Measurements from ENCODE around the gene TTF2.
"Not testable (repeated sequence)": the region's sequence is repeated elsewhere in the genome, so short reads cannot be mapped to it uniquely, and the experiment has no call there.

TTF2 gene

DNA sequence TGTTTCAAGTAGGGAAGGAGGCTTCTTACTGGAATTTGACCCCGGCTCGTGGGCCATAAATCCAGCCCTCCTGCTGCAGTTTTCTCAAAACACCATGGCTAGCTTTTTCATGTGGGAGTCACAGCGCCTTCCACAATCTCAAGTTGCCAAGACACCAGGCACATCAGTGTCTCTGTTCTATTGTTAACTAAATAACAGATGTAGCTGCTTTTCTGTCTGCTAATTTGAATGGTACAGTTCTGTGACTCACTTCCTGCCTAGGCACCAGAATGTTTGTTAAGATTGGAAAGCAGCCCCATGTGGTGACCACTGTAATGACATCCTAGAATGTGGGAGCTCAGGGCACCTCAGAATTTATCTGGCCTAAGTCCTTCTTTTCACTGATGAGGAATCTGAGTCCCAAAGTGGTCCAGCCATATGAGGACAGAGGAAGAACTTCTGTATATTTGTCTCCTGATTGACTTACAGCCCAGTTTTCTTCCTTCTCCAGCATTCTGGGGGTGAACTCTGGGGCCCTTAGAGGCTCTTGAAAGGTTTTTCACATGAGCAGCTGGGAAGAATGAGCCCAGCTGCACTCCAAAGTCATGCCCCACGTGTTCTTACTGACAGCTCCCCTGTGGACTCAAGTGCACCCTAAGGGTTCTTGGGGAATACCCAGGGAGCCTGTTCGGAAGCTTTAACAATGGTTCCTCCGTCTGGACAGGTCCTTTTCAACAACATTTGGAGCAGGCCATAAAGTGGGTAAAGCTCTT lies 33.9 kb downstream of the TTF2 start:
- DNase-seq (ENCODE audit: low read depth) = peak; percentile 85

DNA sequence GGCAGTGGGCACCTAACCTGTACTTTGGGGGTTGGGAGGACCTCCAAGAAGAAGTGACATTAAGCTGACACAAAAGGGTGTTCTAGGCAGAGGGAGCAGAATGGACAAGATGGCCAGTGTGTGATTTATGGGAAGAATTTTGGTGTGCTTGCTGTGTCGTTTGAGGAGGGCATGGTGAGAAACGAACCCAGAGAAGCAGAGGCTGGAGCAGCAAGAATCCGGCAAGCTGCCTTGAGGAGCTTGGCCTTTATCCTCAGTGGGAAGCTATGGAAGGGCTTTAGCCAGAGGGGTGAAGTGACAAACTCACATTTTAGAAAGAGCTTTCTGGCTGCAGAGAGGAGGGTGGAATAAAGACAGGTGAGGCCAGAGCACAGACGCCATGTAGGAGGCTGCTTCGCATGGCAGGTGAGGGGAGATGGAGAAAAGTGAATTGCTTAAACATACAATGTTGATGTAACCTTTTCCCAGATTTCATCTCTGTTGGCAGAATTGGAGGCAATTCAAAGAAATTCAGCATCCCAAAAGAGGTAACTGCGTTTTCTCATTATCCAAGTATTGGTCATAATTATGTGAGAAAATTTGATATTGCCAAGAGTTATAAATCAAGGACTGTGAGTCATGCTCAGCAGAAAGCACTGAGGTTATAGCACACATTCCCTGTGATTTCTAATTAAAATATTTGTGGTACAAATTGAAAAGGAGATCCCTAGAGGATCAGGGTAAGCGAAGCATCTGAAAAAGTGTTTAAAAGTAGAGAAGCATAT lies 34.9 kb downstream of the TTF2 start:
- peak; percentile 44 for DNase-seq (ENCODE audit: low read depth)

DNA sequence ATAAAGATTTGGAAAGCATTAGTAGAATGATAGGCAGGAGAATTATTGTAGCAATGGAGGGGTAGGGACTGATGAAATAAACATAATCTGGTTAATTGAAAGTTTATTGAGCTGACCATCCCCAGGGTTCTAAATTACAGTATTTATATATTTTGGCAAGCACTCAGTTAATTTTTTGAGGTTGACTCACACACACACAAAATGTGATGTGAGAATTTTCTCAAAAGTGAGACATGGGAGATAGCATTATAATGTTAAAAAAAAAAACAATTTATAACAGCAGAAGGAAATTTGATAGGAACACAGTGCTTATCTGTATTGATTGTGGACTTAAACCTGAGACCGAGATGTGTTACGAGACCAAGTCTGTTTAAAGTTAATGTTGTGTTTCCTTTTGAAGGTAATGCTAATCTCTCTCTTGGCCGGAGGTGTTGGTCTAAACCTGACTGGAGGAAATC lies 36.9 kb downstream of the TTF2 start:
- peak; percentile 45 for DNase-seq (ENCODE audit: low read depth)

DNA sequence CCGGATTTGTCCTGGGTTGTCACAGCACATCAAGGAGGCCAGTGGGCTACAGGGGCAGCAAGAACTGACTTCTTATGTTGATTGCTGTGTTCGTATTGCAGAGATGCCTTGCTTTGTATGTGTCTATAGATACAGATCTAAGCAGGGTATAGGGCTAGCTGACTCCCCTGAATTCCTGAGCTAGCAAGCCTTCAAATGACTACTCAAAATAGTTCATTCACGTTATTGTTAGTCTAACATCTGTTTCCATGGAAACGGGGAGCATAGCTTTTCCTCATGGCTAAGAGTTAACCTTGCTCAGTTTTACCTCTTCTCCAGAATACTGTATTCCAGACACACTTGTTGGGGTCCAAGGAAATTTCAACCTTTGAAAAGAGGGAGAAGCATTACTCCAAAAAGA lies 37.3 kb downstream of the TTF2 start:
- DNase-seq (ENCODE audit: low read depth) = peak; percentile 75

DNA sequence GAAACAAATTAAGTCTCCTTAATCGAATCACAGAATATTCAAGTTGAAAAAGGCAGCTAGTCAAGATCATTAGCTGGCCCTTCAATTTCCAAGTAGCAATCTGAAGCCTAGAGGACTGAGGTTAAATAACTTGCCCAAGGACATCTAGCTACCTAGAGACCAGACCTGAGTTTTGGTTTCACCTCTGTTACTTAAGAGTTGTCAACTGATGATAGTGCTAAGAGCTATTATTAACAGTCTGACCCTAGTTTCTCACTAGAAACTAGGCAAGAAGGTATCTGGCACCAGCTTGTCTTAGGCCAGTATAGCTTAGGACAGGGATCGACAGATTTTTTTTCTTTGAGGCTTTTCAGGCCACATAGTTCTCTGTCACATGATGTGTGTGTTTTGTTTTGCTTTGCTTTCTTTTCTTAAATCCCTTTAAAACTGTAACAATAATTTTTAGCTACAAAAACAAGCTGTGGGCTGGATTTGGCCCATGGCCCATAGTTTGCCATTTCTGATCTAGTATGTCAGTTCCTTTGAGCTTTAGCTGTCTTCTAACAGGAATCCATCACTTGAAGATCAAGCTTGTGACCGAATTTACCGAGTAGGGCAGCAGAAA lies 38.3 kb downstream of the TTF2 start:
- DNase-seq (ENCODE audit: low read depth) = peak; percentile 76

DNA sequence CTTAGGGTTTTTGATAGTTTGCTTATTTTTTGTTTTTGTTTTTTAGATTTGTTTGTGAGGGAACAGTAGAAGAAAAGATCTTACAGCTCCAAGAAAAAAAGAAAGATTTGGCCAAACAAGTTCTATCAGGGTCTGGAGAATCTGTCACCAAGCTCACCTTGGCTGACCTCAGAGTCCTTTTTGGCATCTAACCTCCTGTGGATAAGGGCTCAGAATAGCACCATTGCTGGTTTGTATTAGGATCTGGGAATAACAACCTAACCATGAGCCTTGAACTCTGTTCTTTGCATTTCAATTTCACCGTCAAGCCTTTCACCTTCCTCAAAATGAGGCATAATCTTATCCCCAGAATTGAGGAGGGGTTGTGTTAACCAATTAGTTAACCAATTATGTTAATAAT lies 41.2 kb downstream of the TTF2 start:
- no peak for DNase-seq (ENCODE audit: low read depth)

DNA sequence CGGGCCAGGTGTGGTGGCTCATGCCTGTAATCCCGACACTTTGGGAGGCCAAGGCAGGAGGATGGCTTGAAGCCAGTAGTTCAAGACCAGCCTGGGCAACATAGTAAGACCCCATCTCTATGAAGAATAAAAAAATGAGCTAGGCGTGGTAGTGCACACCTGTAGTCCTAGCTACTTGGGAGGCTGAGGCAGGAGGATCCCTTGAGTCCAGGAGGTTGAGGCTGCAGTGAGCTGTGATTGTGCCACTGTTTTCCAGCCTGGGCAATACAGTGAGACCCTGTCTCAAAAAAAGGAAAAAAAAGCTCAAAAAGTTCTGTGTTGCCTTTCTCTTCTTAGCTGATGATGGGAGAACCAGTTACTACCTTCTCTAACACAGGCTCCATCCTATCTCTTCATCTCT lies 41.7 kb downstream of the TTF2 start:
- DNase-seq (ENCODE audit: low read depth) = not testable (repeated sequence)

DNA sequence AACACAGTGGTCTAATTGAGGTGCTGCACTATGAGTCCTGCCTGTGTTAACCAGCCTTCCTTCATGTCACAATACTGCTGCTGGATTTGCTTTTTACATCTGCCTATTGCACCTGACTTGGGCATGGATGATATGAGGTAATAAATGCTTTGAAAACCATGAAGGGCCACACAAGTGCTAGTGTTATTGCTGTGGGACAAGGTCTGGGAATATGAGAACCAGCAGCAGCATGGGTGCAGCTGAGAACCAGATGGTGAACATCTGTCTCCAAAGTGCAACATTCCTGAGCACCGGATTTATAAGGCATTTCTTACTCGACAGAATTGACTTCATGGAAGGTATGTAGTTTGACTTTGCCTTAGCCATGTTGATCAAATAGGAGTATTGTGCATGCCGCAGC lies 44.9 kb downstream of the TTF2 start:
- no peak for DNase-seq (ENCODE audit: low read depth)

DNA sequence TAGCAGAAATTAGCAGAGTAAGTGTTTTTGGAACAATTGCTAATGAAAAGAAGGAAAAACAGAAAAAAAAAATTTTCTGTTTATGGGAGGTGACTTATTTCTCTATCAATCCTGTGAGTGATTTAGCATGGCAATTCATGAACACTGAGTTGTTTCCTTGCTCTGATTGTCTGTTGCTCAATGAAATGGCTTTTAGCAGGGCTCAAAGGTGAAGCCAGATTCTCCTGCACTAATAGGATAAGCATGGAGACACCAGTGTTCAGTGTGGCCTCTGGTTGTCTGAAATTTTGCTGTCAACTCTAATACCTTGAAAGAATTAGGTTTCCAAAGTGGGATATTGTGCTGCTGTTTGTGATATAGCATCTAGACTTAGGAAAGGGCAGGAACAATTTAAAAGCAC lies 45.6 kb downstream of the TTF2 start:
- DNase-seq (ENCODE audit: low read depth) = no peak

DNA sequence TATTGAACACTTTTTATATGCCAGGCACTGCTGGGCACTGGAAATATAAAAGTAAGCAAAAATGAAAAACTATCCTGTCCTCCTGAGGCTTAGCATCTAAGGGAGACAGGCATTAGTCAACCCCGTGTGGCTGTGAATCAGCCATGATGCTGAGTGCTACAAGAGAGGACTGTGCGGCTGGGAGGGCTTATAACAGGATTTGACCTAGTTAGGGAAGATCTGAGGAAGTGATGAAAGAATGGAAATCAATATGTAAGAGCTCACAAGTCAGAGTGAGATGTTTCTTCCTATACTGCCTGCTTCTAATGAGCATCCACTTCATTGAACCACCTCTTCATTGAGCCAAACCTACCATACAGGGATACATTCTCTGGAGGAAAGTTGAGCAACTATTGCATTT lies 46.4 kb downstream of the TTF2 start:
- peak; percentile 68 for DNase-seq (ENCODE audit: low read depth)

DNA sequence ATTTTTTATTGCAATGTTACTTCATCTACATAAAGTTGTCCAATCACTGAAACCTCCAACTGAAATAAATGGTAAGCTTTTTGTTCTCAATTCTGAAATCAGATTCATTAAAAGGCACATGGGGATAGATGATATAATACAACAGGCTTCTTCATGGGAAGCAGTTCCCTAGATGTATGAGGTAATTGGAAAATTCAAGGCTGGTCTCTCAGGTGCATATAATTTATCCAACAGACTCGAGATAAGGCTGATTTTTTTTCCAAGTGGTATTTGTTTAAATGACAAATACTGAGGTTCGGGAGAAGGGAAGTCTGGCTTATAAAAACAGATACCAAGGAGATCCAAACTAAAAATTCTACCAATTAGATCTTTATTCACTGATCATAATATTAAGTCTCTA lies 47.2 kb downstream of the TTF2 start:
- no peak for DNase-seq (ENCODE audit: low read depth)

DNA sequence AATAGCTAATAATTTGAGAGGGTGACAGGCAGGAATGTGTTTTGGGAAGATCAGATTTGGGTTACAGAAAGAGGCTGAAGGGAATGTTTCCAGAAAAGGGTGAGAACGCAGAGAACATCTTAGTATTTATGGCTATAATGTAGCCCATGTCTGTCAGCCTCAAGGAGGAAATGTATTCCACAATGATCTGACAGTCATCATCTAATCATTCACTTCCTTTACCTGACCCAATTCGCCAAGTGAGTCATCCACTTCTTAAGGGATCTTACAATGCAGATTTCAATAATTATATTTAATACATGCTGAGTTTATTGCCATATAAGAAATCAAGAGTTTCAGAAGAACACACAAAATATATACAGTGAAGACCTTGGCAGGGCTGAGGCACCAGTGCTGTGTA lies 50.6 kb downstream of the TTF2 start:
- DNase-seq (ENCODE audit: low read depth) = peak; percentile 76

DNA sequence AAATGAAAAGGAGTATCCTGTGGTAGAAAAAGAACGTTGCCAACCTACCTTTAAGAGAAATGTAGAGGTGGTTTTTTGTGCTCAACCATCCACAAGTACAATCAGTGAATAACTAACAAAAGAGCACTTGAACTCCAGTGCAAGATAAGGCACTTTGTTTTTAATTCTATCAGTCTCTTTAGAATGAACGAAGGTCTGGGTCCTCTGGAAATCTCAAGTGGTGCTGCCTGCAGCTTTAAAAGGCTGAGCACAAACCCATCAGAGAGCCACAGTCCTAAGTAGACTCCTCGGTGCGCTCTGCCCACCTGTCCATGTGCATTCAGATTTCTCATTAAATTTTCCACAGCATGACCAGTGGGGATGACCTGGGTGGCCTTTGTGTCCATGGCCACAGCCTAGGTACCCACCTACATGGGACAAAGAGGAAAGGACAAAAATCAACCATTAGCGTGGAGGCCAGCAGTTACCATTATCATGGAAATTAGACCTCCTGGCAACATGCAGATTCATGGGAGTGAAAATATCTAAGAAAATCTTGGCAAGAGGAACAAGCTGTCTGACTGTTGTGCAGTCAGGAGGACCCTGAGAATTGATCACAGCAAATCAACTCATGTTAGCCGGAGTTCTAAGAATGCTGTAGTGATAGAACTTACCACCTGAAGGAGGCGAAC lies 52.1 kb downstream of the TTF2 start:
- no peak for DNase-seq (ENCODE audit: low read depth)

DNA sequence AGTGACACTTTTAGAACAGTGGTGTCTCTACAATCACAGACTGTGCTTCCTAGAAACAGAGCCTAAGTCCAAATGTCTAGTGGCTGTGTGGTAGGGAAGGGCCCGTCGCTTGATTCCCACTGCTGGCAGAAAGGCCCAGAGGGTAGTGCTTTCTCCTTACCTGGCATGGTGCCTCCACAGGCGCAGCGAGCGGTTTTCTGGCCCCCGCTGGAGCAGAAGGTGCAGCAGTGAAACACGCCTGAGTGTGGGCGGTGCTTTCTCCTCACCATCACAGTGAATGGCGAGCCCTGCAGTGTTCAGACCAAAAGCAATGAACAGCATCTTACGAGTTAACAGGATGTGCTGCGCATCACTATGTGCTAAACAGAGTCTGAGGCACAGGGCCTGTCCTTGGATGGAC lies 53.1 kb downstream of the TTF2 start:
- no peak for DNase-seq (ENCODE audit: low read depth)

DNA sequence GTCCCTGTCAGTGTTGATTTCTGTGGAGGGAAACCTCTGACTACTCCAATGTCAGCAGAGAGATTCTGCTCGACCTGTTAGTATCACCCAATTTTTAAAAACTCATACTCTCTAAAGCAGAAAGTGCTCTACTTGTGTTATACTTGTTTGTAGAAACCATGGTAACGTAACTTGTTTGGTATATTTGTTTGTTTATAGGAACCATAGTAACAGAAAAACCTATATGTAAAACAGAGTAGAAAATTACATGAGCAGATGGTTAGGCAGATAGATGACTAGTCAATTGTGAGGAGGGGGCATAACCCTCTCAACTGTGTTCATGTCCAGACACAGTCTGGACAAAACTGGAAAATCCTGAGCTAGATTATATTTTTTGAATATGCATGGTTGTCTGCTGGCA lies 54.8 kb downstream of the TTF2 start:
- no peak for DNase-seq (ENCODE audit: low read depth)

DNA sequence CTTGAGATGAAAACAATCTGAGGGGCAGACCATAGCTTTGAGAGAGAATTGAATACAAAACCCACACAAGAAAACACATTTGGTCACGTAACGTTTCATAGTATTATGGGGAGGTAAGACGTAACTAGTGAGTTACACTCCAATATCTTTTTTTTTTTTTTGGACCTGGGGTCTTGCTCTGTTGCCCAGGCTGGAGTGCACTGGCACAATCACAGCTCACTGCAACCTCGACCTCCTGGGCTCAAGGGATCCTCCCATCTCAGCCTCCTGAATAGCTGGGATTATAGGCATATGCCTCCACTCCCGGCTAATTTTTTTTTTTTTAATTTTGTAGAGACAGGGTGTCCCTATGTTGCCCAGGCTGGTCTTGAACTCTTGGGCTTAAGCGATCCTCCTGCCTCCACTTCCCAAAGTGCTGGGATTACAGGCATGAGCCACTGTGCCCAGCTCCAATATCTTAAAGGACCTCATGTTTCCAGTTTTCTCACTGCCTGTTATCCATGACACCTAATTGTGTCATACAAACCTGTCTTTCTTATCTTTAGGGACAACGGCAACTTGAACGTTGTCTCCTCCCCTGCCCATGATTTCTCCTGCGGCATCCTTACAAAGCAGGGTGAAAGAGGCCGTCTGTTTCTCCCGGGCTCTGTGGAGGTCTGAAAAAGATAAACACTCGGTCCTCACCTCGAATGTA lies 56.1 kb downstream of the TTF2 start:
- no peak for DNase-seq (ENCODE audit: low read depth)

DNA sequence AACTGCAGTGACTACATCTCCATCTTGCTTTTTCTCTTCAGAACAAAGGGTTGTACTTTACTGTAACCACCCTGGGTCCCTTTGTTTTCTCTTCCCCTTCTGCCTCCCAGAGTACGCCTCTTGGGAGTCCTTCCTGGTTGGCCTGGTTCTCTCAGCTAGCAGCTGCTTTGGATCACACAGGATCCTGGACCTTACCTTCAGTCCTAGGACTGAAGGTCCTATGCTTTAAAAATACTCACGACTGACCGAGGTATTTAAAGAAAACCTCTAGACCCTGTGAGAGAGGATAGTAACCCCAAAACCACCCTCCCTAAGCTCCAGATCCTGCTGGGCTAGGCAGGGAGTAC lies 56.6 kb downstream of the TTF2 start:
- DNase-seq (ENCODE audit: low read depth) = no peak

DNA sequence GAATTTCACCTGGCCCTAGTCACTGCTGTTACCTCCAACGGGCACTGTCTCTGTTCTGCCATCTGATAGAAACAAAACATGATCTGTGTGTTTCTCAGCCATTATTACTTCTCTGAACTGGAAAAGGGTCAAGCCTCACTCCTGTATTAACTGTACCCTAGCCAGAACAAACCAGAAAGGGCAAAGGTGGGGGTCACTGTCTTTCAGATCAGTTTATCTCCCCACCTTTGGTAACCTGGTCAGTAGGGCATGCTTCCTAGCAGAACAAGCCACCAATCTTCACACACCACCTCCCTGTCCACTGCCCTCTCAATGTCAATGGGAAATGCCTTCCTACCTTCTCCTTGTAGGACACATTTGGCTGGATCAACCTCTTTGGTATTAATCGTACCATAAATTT lies 57.6 kb downstream of the TTF2 start:
- DNase-seq (ENCODE audit: low read depth) = no peak

DNA sequence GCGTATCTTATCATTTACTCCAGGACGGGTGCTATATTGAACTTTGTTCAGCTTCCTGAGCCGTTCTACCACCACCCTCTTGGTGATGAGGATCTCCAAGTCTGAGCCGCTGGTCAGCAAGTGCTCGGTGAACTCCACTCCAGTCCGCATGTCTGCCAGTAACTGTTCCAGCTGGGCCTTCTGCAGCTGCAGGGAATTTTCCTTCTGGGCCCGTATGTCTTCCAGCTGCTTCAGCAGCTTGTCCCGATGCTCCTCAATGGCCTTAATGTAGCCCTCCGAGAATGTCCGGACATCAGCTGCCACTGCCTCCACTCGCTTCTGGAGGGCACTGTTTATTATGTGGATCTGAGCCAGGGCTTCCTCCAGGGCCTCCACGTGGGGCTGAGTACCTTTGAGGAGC lies 58.0 kb downstream of the TTF2 start:
- DNase-seq (ENCODE audit: low read depth) = no peak

DNA sequence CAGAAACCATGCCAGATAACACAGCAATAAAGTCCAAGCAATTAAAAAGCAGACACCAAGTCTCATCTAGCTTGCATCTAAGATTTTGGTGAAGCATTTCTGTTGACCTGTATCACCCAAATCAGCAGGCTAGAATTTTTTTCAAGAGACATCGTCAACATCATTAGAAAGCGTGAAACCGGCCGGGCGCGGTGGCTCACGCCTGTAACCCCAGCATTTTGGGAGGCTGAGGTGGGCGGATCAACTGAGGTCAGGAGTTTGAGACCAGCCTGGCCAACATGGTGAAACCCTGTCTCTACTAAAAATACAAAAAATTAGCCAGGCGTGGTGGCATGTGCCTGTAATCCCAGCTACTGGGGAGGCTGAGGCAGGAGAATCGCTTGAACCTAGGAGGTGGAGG lies 59.0 kb downstream of the TTF2 start:
- not testable (repeated sequence) for DNase-seq (ENCODE audit: low read depth)

DNA sequence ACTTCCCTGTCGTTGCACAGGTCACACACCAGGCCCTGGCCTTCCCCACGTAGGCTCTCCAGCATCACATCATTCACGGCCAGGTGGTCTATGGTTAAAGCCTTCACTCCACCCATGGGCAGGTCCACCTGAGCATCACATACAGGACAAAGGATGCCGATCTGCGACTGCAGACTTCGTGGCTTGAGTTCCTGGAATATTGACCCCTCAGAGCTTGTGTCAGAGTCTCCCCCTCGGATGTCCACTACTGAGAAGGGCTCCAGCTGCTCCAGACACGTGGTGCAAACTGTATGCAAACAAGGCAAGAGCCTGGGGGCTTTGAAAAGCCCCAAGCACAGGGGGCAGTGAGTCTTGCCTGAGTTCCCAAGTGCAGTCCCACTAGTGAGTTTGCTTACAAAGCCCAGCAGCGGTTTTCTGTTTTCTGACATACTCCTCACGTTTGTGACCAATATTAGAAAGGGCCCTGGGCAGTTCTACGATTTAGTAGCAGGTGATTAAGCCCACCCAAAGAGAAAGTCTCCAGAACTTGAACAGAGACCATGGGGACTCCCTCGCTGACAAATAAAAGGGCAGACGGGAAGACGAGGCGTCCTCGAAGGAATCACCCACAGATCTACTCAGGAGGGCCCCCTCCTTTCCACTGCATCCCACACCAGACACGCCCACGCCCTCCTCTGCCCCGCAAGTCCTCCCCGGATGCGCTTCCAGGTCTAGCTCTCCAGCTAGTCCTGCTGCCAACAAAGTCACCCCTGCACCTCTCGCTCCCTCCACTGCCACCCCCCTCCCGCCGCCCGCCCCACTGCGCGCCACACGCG lies 60.9 kb downstream of the TTF2 start:
- peak; percentile 57 for DNase-seq (ENCODE audit: low read depth)

Measured in iris pigment epithelial cell (primary cell).